ENCODE results near the gene NANS. TPM values are rescaled to one million over a fixed set of nuclear protein-coding genes. Genes with fewer than 3 reads are reported as not detected.

Gene NANS
- total and polyA plus RNA-seq, 2 of the 8 experiments (the other 6 are each of a cell fraction or from before 2014, with no cell fraction given), result 56.5 to 67.3 TPM

DNA sequence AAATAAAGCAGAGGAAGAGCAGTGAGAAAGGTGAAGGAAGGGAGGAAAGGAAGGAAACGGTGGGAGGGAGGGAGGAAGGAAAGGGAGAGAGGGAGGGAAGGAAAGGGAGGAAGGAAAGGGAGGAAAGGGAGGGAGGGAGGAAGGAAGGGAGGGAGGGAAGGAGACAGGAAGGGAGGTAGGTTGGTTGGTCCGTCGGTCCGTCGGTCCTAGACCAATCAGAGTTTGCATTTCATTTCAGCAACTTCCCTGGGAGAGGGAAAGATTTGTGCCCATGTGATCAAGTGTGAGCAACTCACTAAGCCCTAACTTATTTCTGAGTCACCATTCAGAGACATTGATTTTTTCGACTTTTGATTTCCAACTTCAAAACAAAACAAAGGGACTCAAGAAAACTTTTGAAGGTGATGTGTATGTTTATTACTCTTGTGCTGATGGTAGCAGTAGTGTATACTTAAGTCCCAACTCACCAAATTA is 18.8 kb downstream of the NANS start:
- H2BK20ac ChIP-seq (ENCODE audit: low read length), result no peak overlapping the region; the same call in 1 of the 2 replicates
- no peak overlapping the region for H4K91ac ChIP-seq (replicated peaks; ENCODE audit: insufficient read length, low read length)
- H4K20me1 ChIP-seq (replicated peaks in 1 of 2; ENCODE audit: control insufficient read depth in 1 of 2, insufficient read depth in 2 of 2, low read length in 2 of 2), result peaks cover 1 to 6% of the 10 kb centered on the region in 2 experiments
- DNase-seq (ENCODE audit: low read depth in 1 of 2, low spot score in 2 of 2) (no peak), FAIRE-seq (no peak)
- H2BK12ac ChIP-seq (ENCODE audit: low read depth, low read length), result peak overlapping the region; percentile 89; the same call in 1 of the 2 replicates
- peaks cover 0 to under 1% (median 0%) of the 10 kb centered on the region in 4 experiments; a peak in 3 of 8 replicates for H3K36me3 ChIP-seq (ENCODE audit: control insufficient read depth in 2 of 4, insufficient read depth in 4 of 4, low read length in 3 of 4)
- H3K14ac ChIP-seq (ENCODE audit: insufficient read length), result no peak overlapping the region
- no peaks in the 10 kb centered on the region for H3K79me1 ChIP-seq (ENCODE audit: low read depth, low read length)
- TF ChIP-seq SRF (IDR thresholded peaks at IDR 0.05; ENCODE audit: low read depth, low read length), result no peak
- TF ChIP-seq, protein P1, sequence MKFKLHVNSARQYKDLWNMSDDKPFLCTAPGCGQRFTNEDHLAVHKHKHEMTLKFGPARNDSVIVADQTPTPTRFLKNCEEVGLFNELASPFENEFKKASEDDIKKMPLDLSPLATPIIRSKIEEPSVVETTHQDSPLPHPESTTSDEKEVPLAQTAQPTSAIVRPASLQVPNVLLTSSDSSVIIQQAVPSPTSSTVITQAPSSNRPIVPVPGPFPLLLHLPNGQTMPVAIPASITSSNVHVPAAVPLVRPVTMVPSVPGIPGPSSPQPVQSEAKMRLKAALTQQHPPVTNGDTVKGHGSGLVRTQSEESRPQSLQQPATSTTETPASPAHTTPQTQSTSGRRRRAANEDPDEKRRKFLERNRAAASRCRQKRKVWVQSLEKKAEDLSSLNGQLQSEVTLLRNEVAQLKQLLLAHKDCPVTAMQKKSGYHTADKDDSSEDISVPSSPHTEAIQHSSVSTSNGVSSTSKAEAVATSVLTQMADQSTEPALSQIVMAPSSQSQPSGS (IDR thresholded peaks at IDR 0.05; ENCODE audit: low read length), result no peak
- TF ChIP-seq RNF2 (IDR thresholded peaks at IDR 0.05; ENCODE audit: borderline replicate concordance, low read depth, low read length, missing control alignments, poor library complexity, severe bottlenecking), result no peak
- no peak for TF ChIP-seq POU5F1 (IDR thresholded peaks at IDR 0.05; ENCODE audit: low read depth, low read length)
- TF ChIP-seq SIN3A (conservative IDR thresholded peaks at IDR 0.05 in 1 of 2, IDR thresholded peaks at IDR 0.05 in 1 of 2; ENCODE audit: low read depth in 1 of 2, low read length in 2 of 2), result no peak
- TF ChIP-seq SP4 (IDR thresholded peaks at IDR 0.05; ENCODE audit: low read length), result no peak
- TF ChIP-seq CEBPB (IDR thresholded peaks at IDR 0.05; ENCODE audit: low read depth, low read length), result no peak
- no peak for TF ChIP-seq JUN (IDR thresholded peaks at IDR 0.05; ENCODE audit: low read depth, low read length)
- TF ChIP-seq SIX5 (IDR thresholded peaks at IDR 0.05; ENCODE audit: low read depth, low read length), result no peak
- no peak for TF ChIP-seq YY1 (IDR thresholded peaks at IDR 0.05; ENCODE audit: low read depth, low read length)
- TF ChIP-seq SP2 (IDR thresholded peaks at IDR 0.05; ENCODE audit: low read length), result no peak
- TF ChIP-seq ASH2L (IDR thresholded peaks at IDR 0.05; ENCODE audit: low read length), result no peak
- H2BK15ac ChIP-seq (ENCODE audit: low read length), result no peak overlapping the region
- no peak overlapping the region for H2BK120ac ChIP-seq (replicated peaks; ENCODE audit: low read depth, low read length)
- POLR2A ChIA-PET (ENCODE audit: partially characterized antibody), result interaction anchor here (0.6 kb wide), 1 partner anchor 190 kb away, joined by 3 read pairs; no protein-coding TSS in a partner anchor
- H2BK5ac ChIP-seq (ENCODE audit: low read depth, low read length), result no peak overlapping the region
- no peak overlapping the region for H3K27ac ChIP-seq (ENCODE audit: low read depth, low read length)
- H3K4me3 ChIP-seq (ENCODE audit: extremely low read depth in 1 of 4, insufficient read depth in 2 of 4, low read depth in 3 of 4, low read length in 4 of 4), result no peak overlapping the region
- no peak overlapping the region for H4K8ac ChIP-seq (ENCODE audit: extremely low read depth, insufficient read depth, low read length)
- H3K27me3 ChIP-seq (replicated peaks in 1 of 4; ENCODE audit: control insufficient read depth in 3 of 4, extremely low read depth in 1 of 4, insufficient read depth in 3 of 4, low read length in 3 of 4), result no peaks in the 10 kb centered on the region
- H3K23ac ChIP-seq (ENCODE audit: insufficient read length), result no peak overlapping the region
- H2AK5ac ChIP-seq (ENCODE audit: low read depth, low read length), result 0 out of 2 replicates have a peak overlapping the region, but pooled peaks have one; percentile 54
- no peaks in the 10 kb centered on the region for H3K9me3 ChIP-seq (ENCODE audit: insufficient read depth in 2 of 2, low read depth in 1 of 2, low read length in 1 of 2)
- H2AFZ ChIP-seq (ENCODE audit: low read length), result no peak overlapping the region
- no peak overlapping the region for H3K18ac ChIP-seq (ENCODE audit: extremely low read depth, low read length)
- H3K9ac ChIP-seq (replicated peaks in 1 of 4; ENCODE audit: extremely low read depth in 1 of 4, low read depth in 3 of 4, low read length in 3 of 4), result no peak overlapping the region
- H3K4ac ChIP-seq (replicated peaks; ENCODE audit: insufficient read length, low read depth, low read length), result no peak overlapping the region
- H3K56ac ChIP-seq (replicated peaks; ENCODE audit: insufficient read length, low read depth, low read length), result no peak overlapping the region
- no peak overlapping the region for H3K4me2 ChIP-seq (ENCODE audit: insufficient read depth in 1 of 2, low read depth in 2 of 2, low read length in 2 of 2)
- CTCF ChIA-PET (ENCODE audit: partially characterized antibody), result interaction anchor here (0.7 to 1.9 kb wide), 6 partner anchors 17 to 188 kb away, joined by 3 to 9 read pairs (median 4); no protein-coding TSS in a partner anchor
- peaks cover 0 to 11% (median 6%) of the 10 kb centered on the region in 4 experiments; a peak in 4 of 7 replicates for H3K4me1 ChIP-seq (replicated peaks in 1 of 4; ENCODE audit: control insufficient read depth in 3 of 4, insufficient read depth in 4 of 4, low read length in 3 of 4)
- no peaks in the 10 kb centered on the region for H3K23me2 ChIP-seq (ENCODE audit: low read depth, low read length)
- H4K5ac ChIP-seq (ENCODE audit: insufficient read length, low read depth, low read length), result no peak overlapping the region
- no peaks in the 10 kb centered on the region; a peak in 1 of 4 replicates for H3K79me2 ChIP-seq (ENCODE audit: control insufficient read depth in 1 of 2, insufficient read depth in 2 of 2, low read length in 2 of 2)
- 84 to 100% methylated on average over 1 to 3 of the region's 6 CpGs for WGBS, 2 experiments (ENCODE audit: extremely low coverage in 1 of 2, insufficient coverage in 1 of 2, insufficient read length in 1 of 2, insufficient replicate concordance in 2 of 2, low coverage in 1 of 2, low lambda C conversion rate in 2 of 2, missing lambda C conversion rate in 1 of 2)
